Activated CD8-positive, alpha-beta memory T cell treated with anti-CD3 and anti-CD28 coated beads for 48 hours (primary cell): Measurements from ENCODE around the gene RPL23.
"Not testable (repeated sequence)": the region's sequence is repeated elsewhere in the genome, so short reads cannot be mapped to it uniquely, and the experiment has no call there.

Source experiments
- DNase-seq, 3 experiments: peaks; one replicate each; pipeline ENCODE4 v3.0.0-alpha.2; 2020; ENCODE audit warnings: low read depth in 2 of 3, low spot score in 2 of 3

RPL23 gene

GRCh38 chr17:38868817-38869525 is 15.4 kb upstream of the RPL23 start:
- DNase-seq: peak; percentile 86 to 99 (median 99)

- no peak for DNase-seq
Measured at GRCh38 chr17:38867968-38868816, 14.7 kb upstream of the RPL23 start.

- DNase-seq: peak in 1 of 3 experiments; percentile 66
Measured at GRCh38 chr17:38867179-38867967, 13.9 kb upstream of the RPL23 start.

- no peak for DNase-seq
Measured at GRCh38 chr17:38864636-38865398, 11.3 kb upstream of the RPL23 start.

GRCh38 chr17:38861399-38861843 is 7.9 kb upstream of the RPL23 start:
- no peak for DNase-seq

- no peak for DNase-seq
Measured at GRCh38 chr17:38857271-38857670, 3.8 kb upstream of the RPL23 start.

- DNase-seq: not testable (repeated sequence)
Measured at GRCh38 chr17:38855101-38855714, 1.7 kb upstream of the RPL23 start.

GRCh38 chr17:38852771-38853291 is 690 bp downstream of the RPL23 start:
- no peak for DNase-seq

GRCh38 chr17:38851434-38851833 is 2.1 kb downstream of the RPL23 start:
- DNase-seq: no peak

- DNase-seq: no peak
Measured at GRCh38 chr17:38850374-38850773, 3.1 kb downstream of the RPL23 start.

- no peak for DNase-seq
Measured at GRCh38 chr17:38848939-38849605, 4.4 kb downstream of the RPL23 start.

- DNase-seq: no peak
Measured at GRCh38 chr17:38848557-38848891, 5.0 kb downstream of the RPL23 start.

GRCh38 chr17:38844261-38844757 is 9.2 kb downstream of the RPL23 start:
- no peak for DNase-seq

GRCh38 chr17:38825762-38826247 is 27.7 kb downstream of the RPL23 start:
- no peak for DNase-seq

- DNase-seq: peak; percentile 92 to 100 (median 100)
Measured at GRCh38 chr17:38824899-38825761, 28.4 kb downstream of the RPL23 start, which contains the start of gene CWC25. Gene CWC25 (minus strand): TSS chr17:38825321. CDS start chr17:38825183, 138 bp downstream.

- no peak for DNase-seq
Measured at GRCh38 chr17:38815576-38816193, 37.8 kb downstream of the RPL23 start.

GRCh38 chr17:38809828-38810227 is 43.7 kb downstream of the RPL23 start:
- no peak for DNase-seq
